NB4 (cell line): Measurements from ENCODE around the gene ZP3.
"Not testable (repeated sequence)": the region's sequence is repeated elsewhere in the genome, so short reads cannot be mapped to it uniquely, and the experiment has no call there.

Experiments used
- CTCF ChIP-seq: IDR thresholded peaks from one replicate; pipeline ENCODE4 v1.5.1; 2012; ENCODE audit warnings: low read depth, low read length
- MAX ChIP-seq: IDR thresholded peaks from 2 replicates; pipeline ENCODE4 v1.6.1; 2011; ENCODE audit warnings: low read depth, low read length
- POLR2A ChIP-seq: IDR thresholded peaks from 2 replicates; pipeline ENCODE4 v1.6.1; 2011; ENCODE audit warnings: mild to moderate bottlenecking; ENCODE audit not compliant: insufficient read length; ENCODE audit errors: extremely low read depth

GRCh38 chr7:76403097-76403496 is 21.7 kb upstream of the ZP3 start:
- TF ChIP-seq CTCF, POLR2A, MAX: not testable (repeated sequence)
